Measurements from ENCODE around the gene SCN1B. TPM values are rescaled to one million over a fixed set of nuclear protein-coding genes. Genes with fewer than 3 reads are reported as not detected.
"Not testable (repeated sequence)": the region's sequence is repeated elsewhere in the genome, so short reads cannot be mapped to it uniquely, and the experiment has no call there.

Gene SCN1B
- total RNA-seq, 3 donors from 2014 or later (not counting 1 experiment from before 2014, with no cell fraction given), result 0.94 to 1.5 (median 1.1) TPM

GRCh38 chr19:35027851-35028599, 2.2 kb upstream of the SCN1B start:
- peaks cover 14% of the 10 kb centered on the region for H3K4me1 ChIP-seq (ENCODE audit: control insufficient read depth, insufficient read depth, low read length)
- intact Hi-C loops (cut with micrococcal nuclease), result no loop called here
- ATAC-seq (peak; percentile 43 to 52 (median 49)), DNase-seq (peak in 1 of 2 donors; percentile 32)
- Mint-ChIP-seq H3K36me3 (no peaks in the 10 kb centered on the region), H3K4me1 (peaks cover 11 to 24% of the 10 kb centered on the region in 2 donors), H3K9me3 (no peaks in the 10 kb centered on the region), H3K27me3 (ENCODE audit: low read depth in 2 of 2) (peaks cover 14 to 16% of the 10 kb centered on the region in 2 donors), H3K27ac (no peak overlapping the region), H3K4me3 (peak overlapping the region; percentile 26)
- no peak for TF ChIP-seq CTCF (IDR thresholded peaks at IDR 0.05)
- peaks cover 16% of the 10 kb centered on the region for H3K27me3 ChIP-seq (ENCODE audit: control insufficient read depth, insufficient read depth, low read length)
- no peaks in the 10 kb centered on the region for H3K9me3 ChIP-seq (ENCODE audit: control insufficient read depth, insufficient read depth, low read length)
- 82% methylated on average over 7 of the region's 7 CpGs for WGBS (ENCODE audit: insufficient coverage)
- H3K27ac ChIP-seq (ENCODE audit: low read length), result no peak overlapping the region
- no peak overlapping the region for H3K4me3 ChIP-seq (ENCODE audit: low read length)
- peaks cover 27% of the 10 kb centered on the region for H3K36me3 ChIP-seq (ENCODE audit: control insufficient read depth, insufficient read depth, low read length)

DNA sequence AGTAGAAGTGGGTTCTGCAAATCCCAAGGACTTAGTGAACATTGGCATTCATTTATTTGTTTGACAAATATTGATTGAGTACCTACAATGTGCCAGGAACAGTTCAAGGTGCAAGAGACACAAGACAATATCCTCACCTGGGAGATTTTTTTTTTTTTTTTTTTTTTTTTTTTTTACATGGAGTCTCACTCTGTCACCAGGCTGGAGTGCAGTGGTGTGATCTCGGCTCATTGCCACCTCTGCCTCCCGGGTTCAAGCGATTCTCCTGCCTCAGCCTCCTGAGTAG, 1.7 kb upstream of the SCN1B start:
- H3K27ac ChIP-seq (ENCODE audit: low read length); H3K9me3 ChIP-seq (ENCODE audit: control insufficient read depth, insufficient read depth, low read length); H3K4me3 ChIP-seq (ENCODE audit: low read length); H3K36me3 Mint-ChIP-seq; H3K9me3 Mint-ChIP-seq; intact Hi-C loops (cut with micrococcal nuclease); ATAC-seq; DNase-seq; H3K27ac Mint-ChIP-seq: not testable (repeated sequence)
- Mint-ChIP-seq H3K27me3 (ENCODE audit: low read depth in 2 of 2) (peaks cover 15 to 16% of the 10 kb centered on the region in 2 donors), H3K4me1 (peaks cover 11 to 24% of the 10 kb centered on the region in 2 donors), H3K4me3 (peak overlapping the region; percentile 26)
- 90% methylated on average over 3 of the region's 3 CpGs for WGBS (ENCODE audit: insufficient coverage)
- H3K27me3 ChIP-seq (ENCODE audit: control insufficient read depth, insufficient read depth, low read length), result peaks cover 16% of the 10 kb centered on the region
- H3K4me1 ChIP-seq (ENCODE audit: control insufficient read depth, insufficient read depth, low read length), result peaks cover 14% of the 10 kb centered on the region
- H3K36me3 ChIP-seq (ENCODE audit: control insufficient read depth, insufficient read depth, low read length), result peaks cover 22% of the 10 kb centered on the region

- H3K27ac Mint-ChIP-seq; ATAC-seq; H3K4me3 ChIP-seq (ENCODE audit: low read length); H3K9me3 Mint-ChIP-seq; H3K27ac ChIP-seq (ENCODE audit: low read length); H3K36me3 Mint-ChIP-seq; H3K9me3 ChIP-seq (ENCODE audit: control insufficient read depth, insufficient read depth, low read length); DNase-seq; intact Hi-C loops (cut with micrococcal nuclease): not testable (repeated sequence)
- peaks cover 16% of the 10 kb centered on the region for H3K27me3 ChIP-seq (ENCODE audit: control insufficient read depth, insufficient read depth, low read length)
- WGBS (ENCODE audit: insufficient coverage), result 77% methylated on average over 7 of the region's 11 CpGs
- peaks cover 15 to 16% of the 10 kb centered on the region in 2 donors for H3K27me3 Mint-ChIP-seq (ENCODE audit: low read depth in 2 of 2)
- peaks cover 14% of the 10 kb centered on the region for H3K4me1 ChIP-seq (ENCODE audit: control insufficient read depth, insufficient read depth, low read length)
- H3K4me3 Mint-ChIP-seq, result peak overlapping the region; percentile 68
- H3K36me3 ChIP-seq (ENCODE audit: control insufficient read depth, insufficient read depth, low read length), result peaks cover 17% of the 10 kb centered on the region
- peaks cover 11 to 24% of the 10 kb centered on the region in 2 donors for H3K4me1 Mint-ChIP-seq
Observed at GRCh38 chr19:35029275-35029736, 964 bp upstream of the SCN1B start.

- Mint-ChIP-seq H3K36me3 (no peaks in the 10 kb centered on the region), H3K4me3 (peak overlapping the region; percentile 13), H3K4me1 (peaks cover 11 to 24% of the 10 kb centered on the region in 2 donors), H3K27ac (no peak overlapping the region), H3K9me3 (no peaks in the 10 kb centered on the region), H3K27me3 (ENCODE audit: low read depth in 2 of 2) (peaks cover 15 to 16% of the 10 kb centered on the region in 2 donors)
- peaks cover 16% of the 10 kb centered on the region for H3K27me3 ChIP-seq (ENCODE audit: control insufficient read depth, insufficient read depth, low read length)
- H3K27ac ChIP-seq (ENCODE audit: low read length), result no peak overlapping the region
- H3K36me3 ChIP-seq (ENCODE audit: control insufficient read depth, insufficient read depth, low read length), result peaks cover 15% of the 10 kb centered on the region
- intact Hi-C loops (cut with micrococcal nuclease), result no loop called here
- DNase-seq (no peak), ATAC-seq (no peak)
- H3K9me3 ChIP-seq (ENCODE audit: control insufficient read depth, insufficient read depth, low read length), result no peaks in the 10 kb centered on the region
- WGBS (ENCODE audit: insufficient coverage), result 22% methylated on average over 11 of the region's 11 CpGs
- H3K4me1 ChIP-seq (ENCODE audit: control insufficient read depth, insufficient read depth, low read length), result peaks cover 14% of the 10 kb centered on the region
- no peak for TF ChIP-seq CTCF (IDR thresholded peaks at IDR 0.05)
- H3K4me3 ChIP-seq (ENCODE audit: low read length), result no peak overlapping the region
Observed at GRCh38 chr19:35029737-35030256, 473 bp upstream of the SCN1B start.
